Endothelial cell of umbilical vein (primary cell): ENCODE data around the gene GAK. TPM values are rescaled to one million over a fixed set of nuclear protein-coding genes. Genes with fewer than 3 reads are reported as not detected.

Source experiments
- BruUV-seq: library from RNA; stranded (reverse); fragments of 400-500 nt; replicated peaks from 2 replicates; lab custom pipeline; 2021; lab: Mats Ljungman, UMichigan
- CTCF ChIA-PET: fragments of 300-600, 350-600 bp; sonication (Branson Sonifier 250); formaldehyde crosslinking; loops from one replicate; lab custom pipeline; 2021; ENCODE audit warnings: antibody characterized with exemption, inconsistent platforms; lab: Charles Lee
- POLR2A ChIA-PET: fragments of 300-600, 350-600 bp; sonication (Branson Sonifier 250); formaldehyde crosslinking; loops from one replicate; lab custom pipeline; 2021; ENCODE audit warnings: antibody characterized with exemption, inconsistent platforms; lab: Charles Lee
- DNase-seq: peaks from one replicate; pipeline ENCODE4 v3.0.0-alpha.2; 2011; ENCODE audit warnings: low read depth, low spot score
- FAIRE-seq: peaks from 2 replicates; lab custom pipeline; 2011; peaks lifted over from hg19 to GRCh38; lab: Jason Lieb, UNC
- H2AFZ ChIP-seq: 2 replicates; pipeline ENCODE4 v1.6.0; 2012; ENCODE audit warnings: low read depth, low read length, control low read depth, inconsistent platforms
- H3K27ac ChIP-seq: 2 replicates; pipeline ENCODE4 v1.5.1; 2011; ENCODE audit warnings: low read depth, mild to moderate bottlenecking, control low read depth, low read length, moderate library complexity; ENCODE audit not compliant: insufficient read depth
- H3K27me3 ChIP-seq, 2 experiments: 2 replicates each; pipeline versions ENCODE4 v1.6.0 to v1.6.1; 2011; ENCODE audit warnings: low read length in 2 of 2, mixed read lengths in 1 of 2; ENCODE audit not compliant: control insufficient read depth in 2 of 2, insufficient read depth in 2 of 2
- H3K36me3 ChIP-seq, 2 experiments: 2 replicates in 1 of 2; 3 replicates in 1 of 2; pipeline ENCODE4 v1.5.1; 2011; ENCODE audit warnings: low read length in 2 of 2, mild to moderate bottlenecking in 1 of 2, moderate library complexity in 1 of 2; ENCODE audit not compliant: control insufficient read depth in 2 of 2, insufficient read depth in 2 of 2; ENCODE audit errors: extremely low read depth in 1 of 2
- H3K4me1 ChIP-seq: 3 replicates; pipeline ENCODE4 v1.5.1; 2011; ENCODE audit warnings: mild to moderate bottlenecking, low read length; ENCODE audit not compliant: control insufficient read depth, insufficient read depth; ENCODE audit errors: extremely low read depth
- H3K4me2 ChIP-seq: 2 replicates; pipeline ENCODE4 v1.6.1; 2011; ENCODE audit warnings: low read length, control low read depth, mixed read lengths; ENCODE audit not compliant: insufficient read depth
- H3K4me3 ChIP-seq, 3 experiments: fragments of 200-600 bp in 1 of 3; sonication (generic), shearing (Covaris generic) in 1 of 3; replicated peaks in 1 of 3; 2 replicates each; pipeline ENCODE4 v1.5.1; 2011 to 2016; ENCODE audit warnings: control low read depth in 3 of 3, low read length in 3 of 3, mild to moderate bottlenecking in 2 of 3, inconsistent platforms in 1 of 3, low read depth in 1 of 3, moderate library complexity in 1 of 3; ENCODE audit not compliant: insufficient read depth in 1 of 3
- H3K79me2 ChIP-seq: 2 replicates; pipeline ENCODE4 v1.6.0; 2012; ENCODE audit warnings: low read length, inconsistent platforms; ENCODE audit not compliant: control insufficient read depth, insufficient read depth
- H3K9ac ChIP-seq: replicated peaks from 2 replicates; pipeline ENCODE3; 2011; ENCODE audit warnings: low read length, control low read depth; ENCODE audit not compliant: insufficient read depth; ENCODE audit errors: extremely low read depth
- H3K9me1 ChIP-seq: replicated peaks from 3 replicates; pipeline ENCODE4 v1.6.0; 2011; ENCODE audit warnings: mild to moderate bottlenecking, low read length; ENCODE audit not compliant: control insufficient read depth, insufficient read depth; ENCODE audit errors: extremely low read depth
- H3K9me3 ChIP-seq: replicated peaks from 2 replicates; pipeline ENCODE4 v1.5.1; 2012; ENCODE audit warnings: low read length, inconsistent platforms; ENCODE audit not compliant: control insufficient read depth, insufficient read depth
- H4K20me1 ChIP-seq: replicated peaks from 2 replicates; pipeline ENCODE3; 2011; ENCODE audit warnings: mild to moderate bottlenecking, low read length; ENCODE audit not compliant: control insufficient read depth, insufficient read depth; ENCODE audit errors: extremely low read depth
- EZH2 ChIP-seq: IDR thresholded peaks from 2 replicates; pipeline ENCODE4 v1.6.1; 2012; ENCODE audit warnings: borderline replicate concordance, low read depth, mild to moderate bottlenecking, moderate library complexity, low read length, inconsistent platforms; ENCODE audit not compliant: severe bottlenecking
- FOS ChIP-seq: IDR thresholded peaks from 2 replicates; pipeline ENCODE4 v1.6.1; 2011; ENCODE audit warnings: mild to moderate bottlenecking, low read length, moderate library complexity, borderline replicate concordance; ENCODE audit not compliant: insufficient read depth
- GATA2 ChIP-seq: IDR thresholded peaks from 2 replicates; pipeline ENCODE4 v1.7.0; 2011; ENCODE audit warnings: low read depth, mild to moderate bottlenecking, moderate library complexity, mixed read lengths, low read length; ENCODE audit not compliant: insufficient read length, insufficient read depth
- JUN ChIP-seq: IDR thresholded peaks from 2 replicates; pipeline ENCODE4 v1.6.1; 2011; ENCODE audit warnings: borderline replicate concordance, low read depth; ENCODE audit not compliant: insufficient read length, insufficient read depth
- MYC ChIP-seq: IDR thresholded peaks from one replicate; pipeline ENCODE4 v1.6.1; 2011; ENCODE audit warnings: mild to moderate bottlenecking, low read depth, low read length
- POLR2A ChIP-seq: IDR thresholded peaks from 2 replicates; pipeline ENCODE4 v1.6.1; 2012; ENCODE audit warnings: low read depth, mild to moderate bottlenecking, control low read depth, low read length
- POLR2AphosphoS5 ChIP-seq: IDR thresholded peaks from 2 replicates; pipeline ENCODE4 v1.6.1; 2012; ENCODE audit warnings: low read depth, mild to moderate bottlenecking, control low read depth, low read length, moderate library complexity; ENCODE audit not compliant: insufficient read depth
- dilution Hi-C: fragments of 300-500 bp; cut with MboI; formaldehyde crosslinking; loops from one replicate; pipeline ENCODE4 v1.15.0; 2019; ENCODE audit warnings: low sequenced_read_pairs; ENCODE audit not compliant: extremely low pct_ligation_motif_present
- intact Hi-C: fragments of 100-400 bp; cut with micrococcal nuclease; formaldehyde crosslinking; loops from one replicate; pipeline ENCODE4 v1.10.0; 2022
- polyA plus RNA-seq, 4 experiments: library from polyadenylated mRNA; depleted of rRNA in 3 of 4; stranded (reverse) in 3 of 4; unstranded in 1 of 4; fragments of >200 nt; gene quantifications; 2 replicates each; pipeline versions ENCODE4 v1.2.1 to v1.2.3, GENCODE V29; 2011 to 2012; ENCODE audit warnings: missing spikeins in 1 of 4
- total RNA-seq: library from RNA; stranded (reverse); gene quantifications from 2 replicates; pipeline ENCODE4 v1.2.3, GENCODE V29; 2021
- TF ChIP-seq, protein P1 (sequence below): IDR thresholded peaks from 2 replicates; pipeline ENCODE4 v1.6.1; 2011; ENCODE audit not compliant: insufficient read depth, insufficient read length
- TF ChIP-seq, protein P2 (sequence below), 2 donors: IDR thresholded peaks; 1 replicate in 1 of 2; 2 replicates in 1 of 2; pipeline ENCODE4 v1.5.1; 2011; ENCODE audit warnings: low read length in 2 of 2, mild to moderate bottlenecking in 2 of 2, moderate library complexity in 2 of 2, control low read depth in 1 of 2, inconsistent platforms in 1 of 2, low read depth in 1 of 2; ENCODE audit not compliant: insufficient read depth in 1 of 2; ENCODE audit errors: extremely low read depth in 1 of 2

GAK gene
- total and polyA plus RNA-seq, 2 donors (not counting 3 experiments of a cell fraction or from before 2014, with no cell fraction given), result 49.6 to 109 TPM

DNA sequence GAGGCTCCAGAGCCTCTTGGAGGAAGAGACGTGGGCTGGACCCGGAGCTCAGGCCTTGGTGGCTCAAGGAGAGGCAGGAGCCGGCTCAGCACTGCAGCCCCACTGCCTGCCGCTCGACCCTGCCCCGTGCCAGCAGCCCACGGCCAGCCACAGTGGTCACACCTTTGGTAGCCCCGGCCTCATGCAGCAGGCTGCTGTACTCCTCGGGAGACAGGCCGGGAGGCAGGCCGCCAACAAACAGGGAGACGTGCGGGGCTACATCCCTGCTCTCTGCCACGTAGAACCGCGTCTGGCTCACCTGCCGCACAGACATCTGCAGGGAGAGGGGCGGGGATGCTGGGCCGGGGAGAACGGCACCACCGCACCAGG, 33.6 kb upstream of the GAK start:
- intact Hi-C loops, result no loop called here
- Histone ChIP-seq H3K9me1 (no peaks in the 10 kb centered on the region), H3K9me3 (no peaks in the 10 kb centered on the region), H3K4me3 (no peak overlapping the region), H3K4me1 (no peaks in the 10 kb centered on the region), H3K4me2 (no peak overlapping the region), H3K36me3 (peaks cover 0 to 25% of the 10 kb centered on the region in 2 experiments), H3K79me2 (no peaks in the 10 kb centered on the region), H3K27me3 (no peaks in the 10 kb centered on the region), H2AFZ (no peak overlapping the region), H3K27ac (no peak overlapping the region), H4K20me1 (no peaks in the 10 kb centered on the region), H3K9ac (no peak overlapping the region)
- POLR2A ChIA-PET, result no interaction called here
- no peak for FAIRE-seq
- CTCF ChIA-PET, result no interaction called here
- TF ChIP-seq JUN (no peak), MYC (no peak), FOS (no peak), GATA2 (no peak), EZH2 (no peak), POLR2AphosphoS5 (no peak), POLR2A (no peak)
- TF ChIP-seq, protein P1, sequence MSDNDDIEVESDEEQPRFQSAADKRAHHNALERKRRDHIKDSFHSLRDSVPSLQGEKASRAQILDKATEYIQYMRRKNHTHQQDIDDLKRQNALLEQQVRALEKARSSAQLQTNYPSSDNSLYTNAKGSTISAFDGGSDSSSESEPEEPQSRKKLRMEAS, result no peak
- TF ChIP-seq, protein P2, sequence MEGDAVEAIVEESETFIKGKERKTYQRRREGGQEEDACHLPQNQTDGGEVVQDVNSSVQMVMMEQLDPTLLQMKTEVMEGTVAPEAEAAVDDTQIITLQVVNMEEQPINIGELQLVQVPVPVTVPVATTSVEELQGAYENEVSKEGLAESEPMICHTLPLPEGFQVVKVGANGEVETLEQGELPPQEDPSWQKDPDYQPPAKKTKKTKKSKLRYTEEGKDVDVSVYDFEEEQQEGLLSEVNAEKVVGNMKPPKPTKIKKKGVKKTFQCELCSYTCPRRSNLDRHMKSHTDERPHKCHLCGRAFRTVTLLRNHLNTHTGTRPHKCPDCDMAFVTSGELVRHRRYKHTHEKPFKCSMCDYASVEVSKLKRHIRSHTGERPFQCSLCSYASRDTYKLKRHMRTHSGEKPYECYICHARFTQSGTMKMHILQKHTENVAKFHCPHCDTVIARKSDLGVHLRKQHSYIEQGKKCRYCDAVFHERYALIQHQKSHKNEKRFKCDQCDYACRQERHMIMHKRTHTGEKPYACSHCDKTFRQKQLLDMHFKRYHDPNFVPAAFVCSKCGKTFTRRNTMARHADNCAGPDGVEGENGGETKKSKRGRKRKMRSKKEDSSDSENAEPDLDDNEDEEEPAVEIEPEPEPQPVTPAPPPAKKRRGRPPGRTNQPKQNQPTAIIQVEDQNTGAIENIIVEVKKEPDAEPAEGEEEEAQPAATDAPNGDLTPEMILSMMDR (IDR thresholded peaks at IDR 0.05; ENCODE audit: extremely low read depth in 1 of 2, insufficient read depth in 1 of 2, low read depth in 1 of 2, low read length in 2 of 2), result no peak
- no TSS peak for BruUV-seq
- no peak for DNase-seq
- dilution Hi-C loops, result no loop called here
